EH (cell line): ENCODE results near the gene NOTO.

Source experiments
- DNase-seq: peaks from one replicate; pipeline ENCODE4 v3.0.0-alpha.2; 2015; ENCODE audit warnings: low read depth

Gene NOTO

GRCh38 chr2:73233932-73234832, 31.8 kb downstream of the NOTO start, which contains the start of gene CCT7:
Gene CCT7, plus strand, starts transcription at chr2:73234308. Its CDS starts 71 bp downstream, at chr2:73234379.
- DNase-seq: peak; percentile 91

- DNase-seq: no peak
Observed at GRCh38 chr2:73235315-73236028, 33.1 kb downstream of the NOTO start.

GRCh38 chr2:73237168-73237567, 34.8 kb downstream of the NOTO start:
- no peak for DNase-seq

DNA sequence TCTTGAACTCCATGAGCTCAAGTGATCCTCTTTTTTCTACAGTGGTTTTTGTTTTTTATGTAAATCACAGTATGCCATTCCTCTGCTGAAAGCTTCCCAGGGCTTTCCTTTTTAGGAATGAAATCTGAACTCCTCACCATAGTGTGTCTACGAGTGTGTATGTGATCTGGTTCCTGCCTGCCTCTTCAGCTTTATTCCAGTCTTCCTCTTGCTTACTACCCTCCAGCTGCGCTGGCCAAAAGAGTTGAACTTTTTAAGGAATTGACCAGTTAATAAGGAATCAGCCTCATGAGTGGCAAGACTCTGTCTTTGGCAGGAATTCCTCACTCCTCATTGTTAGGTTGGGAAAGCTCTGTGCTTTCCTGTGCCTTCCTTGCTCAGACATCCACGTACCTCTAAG, 35.8 kb downstream of the NOTO start:
- peak; percentile 25 for DNase-seq

- no peak for DNase-seq
Observed at GRCh38 chr2:73238976-73239375, 36.6 kb downstream of the NOTO start.

GRCh38 chr2:73239776-73240175, 37.4 kb downstream of the NOTO start:
- DNase-seq: peak; percentile 60

DNA sequence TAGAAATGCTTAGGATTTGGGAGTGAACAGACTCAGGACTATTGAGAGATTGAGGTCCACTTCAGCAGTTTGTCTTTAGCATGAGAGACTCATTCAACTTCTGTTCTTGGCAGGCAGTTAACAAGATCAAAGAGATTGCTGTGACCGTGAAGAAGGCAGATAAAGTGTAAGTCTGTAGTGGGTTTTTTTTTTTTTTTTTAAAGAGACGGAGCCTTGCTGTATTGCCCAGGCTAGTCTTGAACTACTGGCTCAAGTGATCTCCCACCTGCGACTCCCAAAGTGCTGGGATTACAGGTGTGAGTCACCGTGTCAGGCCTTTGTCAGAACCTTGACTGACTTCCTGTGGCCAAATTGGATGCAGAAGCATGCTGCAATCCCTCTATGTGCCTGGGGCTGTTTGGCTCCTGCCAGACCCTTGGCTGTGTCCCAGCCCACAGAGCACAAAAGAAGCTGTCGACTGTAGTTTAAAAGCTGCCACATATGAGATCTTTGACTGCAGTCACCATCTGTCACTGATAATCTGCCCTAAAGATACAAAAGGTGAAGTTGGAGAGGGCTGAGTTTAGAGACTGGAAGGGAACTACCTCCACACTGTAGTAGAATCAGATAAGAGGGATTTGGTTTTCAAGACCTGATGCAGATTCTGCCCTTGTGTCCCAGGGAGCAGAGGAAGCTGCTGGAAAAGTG, 41.7 kb downstream of the NOTO start:
- DNase-seq: peak; percentile 82

DNA sequence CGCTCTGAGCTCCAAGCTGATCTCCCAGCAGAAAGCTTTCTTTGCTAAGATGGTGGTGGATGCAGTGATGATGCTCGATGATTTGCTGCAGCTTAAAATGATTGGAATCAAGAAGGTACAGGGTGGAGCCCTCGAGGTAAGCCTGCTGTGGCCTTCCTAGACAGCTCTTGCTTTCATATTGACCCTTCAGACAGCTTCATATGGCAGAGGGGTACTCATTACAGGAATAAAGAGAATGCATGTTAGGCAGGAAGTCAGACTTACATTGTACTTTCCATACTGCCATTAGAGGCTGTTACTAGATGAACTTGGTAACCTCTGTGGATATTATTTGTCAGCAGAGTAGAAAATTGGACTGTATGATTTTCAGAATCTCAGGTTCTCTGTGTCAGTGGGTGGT, 42.2 kb downstream of the NOTO start:
- no peak for DNase-seq

DNA sequence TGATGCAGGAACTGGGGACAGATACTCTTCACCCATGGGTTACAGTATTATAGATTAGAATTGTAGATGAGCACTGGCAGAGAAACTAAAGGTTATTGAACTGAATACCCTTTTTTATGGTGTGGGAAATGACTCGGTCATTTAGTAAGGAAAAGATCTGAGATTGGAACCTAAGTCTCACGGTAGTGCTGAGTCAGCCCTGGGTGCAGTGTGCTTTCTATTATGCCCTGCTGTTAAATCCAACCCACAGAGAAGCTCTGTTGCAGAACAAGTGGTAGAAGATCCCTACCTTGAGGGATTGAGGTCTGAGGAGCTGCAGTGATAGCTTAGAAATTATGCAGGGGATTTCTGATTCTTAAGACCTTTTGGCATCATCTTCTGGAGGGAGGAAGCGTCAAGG, 44.5 kb downstream of the NOTO start:
- no peak for DNase-seq

DNA sequence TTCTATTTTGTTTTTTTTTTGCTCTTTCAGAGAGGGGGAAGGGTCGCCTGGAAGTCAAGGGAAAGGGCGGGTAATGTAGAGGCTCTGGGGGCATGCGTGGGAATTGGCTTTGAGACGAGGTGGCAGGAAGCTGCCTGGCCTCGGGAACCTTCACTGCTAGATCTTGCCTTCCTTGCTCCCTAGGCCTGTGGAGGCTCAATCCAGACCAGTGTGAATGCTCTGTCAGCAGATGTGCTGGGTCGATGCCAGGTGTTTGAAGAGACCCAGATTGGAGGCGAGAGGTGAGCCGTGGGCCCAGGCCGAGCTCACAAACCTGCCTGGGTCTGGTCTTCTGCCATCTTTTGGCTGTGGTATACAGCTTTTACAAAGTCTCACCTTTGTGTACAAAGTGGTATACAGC, 47.3 kb downstream of the NOTO start:
- DNase-seq: no peak

- no peak for DNase-seq
Observed at GRCh38 chr2:73250872-73251846, 48.8 kb downstream of the NOTO start.

GRCh38 chr2:73252238-73253027, 50.1 kb downstream of the NOTO start:
- no peak for DNase-seq

DNA sequence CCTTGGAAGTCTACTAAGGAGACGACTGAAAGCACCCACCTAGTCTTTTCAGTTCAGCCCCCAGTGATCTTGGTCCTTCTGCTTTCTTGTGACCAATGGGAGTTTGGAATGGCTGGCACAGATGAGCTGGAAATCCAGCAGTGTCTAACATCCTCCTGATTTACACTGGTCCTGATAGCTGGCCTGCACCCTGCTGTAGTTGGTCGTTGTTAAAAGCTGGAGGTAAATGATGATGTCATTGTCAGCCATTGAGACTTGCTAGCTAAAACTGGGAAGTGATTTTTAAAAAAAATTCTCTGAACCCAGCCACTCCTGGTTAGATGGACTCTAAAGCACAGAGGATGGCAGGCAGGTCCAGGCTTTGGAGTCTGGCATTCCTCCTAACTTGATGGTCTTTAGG, 51.0 kb downstream of the NOTO start:
- DNase-seq: no peak

GRCh38 chr2:73253901-73254300, 51.5 kb downstream of the NOTO start:
- DNase-seq: no peak

- DNase-seq: no peak
Observed at GRCh38 chr2:73254343-73255006, 52.1 kb downstream of the NOTO start.

GRCh38 chr2:73255007-73255644, 52.8 kb downstream of the NOTO start:
- DNase-seq: no peak

DNA sequence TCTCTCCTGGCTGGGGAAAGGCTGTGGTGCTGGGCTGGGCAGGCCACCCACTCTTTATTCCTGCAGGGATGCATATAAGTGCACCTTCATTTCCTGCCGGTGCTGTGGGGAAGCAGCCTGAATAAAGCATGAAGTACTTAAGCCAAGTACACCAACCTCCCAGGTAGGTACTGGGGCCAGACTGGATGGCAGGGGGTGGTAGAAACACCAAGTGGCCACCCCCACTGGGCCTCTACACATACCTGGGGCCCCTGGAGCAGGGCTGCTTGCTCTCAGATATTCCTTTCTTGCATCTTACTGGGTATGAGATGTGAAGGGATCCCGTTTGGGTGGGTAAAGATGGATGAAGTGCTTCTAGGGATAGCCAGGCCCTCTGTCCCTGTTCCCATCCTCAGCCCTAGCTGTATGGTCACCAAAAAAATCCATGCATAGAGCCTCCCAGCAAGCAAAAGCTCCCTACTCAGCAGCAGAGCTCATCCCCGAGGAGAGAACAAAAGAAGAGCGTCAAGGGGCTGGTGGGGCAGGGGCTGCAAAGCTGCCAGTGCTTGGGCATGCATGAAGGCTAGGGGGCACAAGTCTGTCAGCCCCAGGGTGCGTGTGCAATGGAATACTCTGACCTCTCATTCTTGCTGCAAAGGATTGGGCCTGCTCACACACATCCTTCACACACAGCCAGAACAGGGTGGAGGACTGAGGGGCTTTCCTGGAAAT, 53.7 kb downstream of the NOTO start:
- no peak for DNase-seq

DNA sequence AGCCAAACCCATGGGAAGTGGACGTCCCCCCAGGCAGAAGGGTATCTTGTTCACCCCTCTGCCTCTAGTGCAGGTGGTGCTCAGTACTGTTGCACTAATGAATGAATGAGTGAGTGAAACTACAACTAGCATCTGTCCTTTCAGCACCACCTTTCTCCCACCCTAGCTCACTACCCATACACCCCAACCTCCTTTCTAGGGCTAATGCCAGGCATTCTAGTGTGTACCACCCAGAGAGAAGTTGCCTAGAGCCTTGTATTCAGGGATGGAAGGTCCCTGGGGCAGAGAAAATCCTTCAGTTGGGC, 54.2 kb downstream of the NOTO start:
- DNase-seq: no peak

DNA sequence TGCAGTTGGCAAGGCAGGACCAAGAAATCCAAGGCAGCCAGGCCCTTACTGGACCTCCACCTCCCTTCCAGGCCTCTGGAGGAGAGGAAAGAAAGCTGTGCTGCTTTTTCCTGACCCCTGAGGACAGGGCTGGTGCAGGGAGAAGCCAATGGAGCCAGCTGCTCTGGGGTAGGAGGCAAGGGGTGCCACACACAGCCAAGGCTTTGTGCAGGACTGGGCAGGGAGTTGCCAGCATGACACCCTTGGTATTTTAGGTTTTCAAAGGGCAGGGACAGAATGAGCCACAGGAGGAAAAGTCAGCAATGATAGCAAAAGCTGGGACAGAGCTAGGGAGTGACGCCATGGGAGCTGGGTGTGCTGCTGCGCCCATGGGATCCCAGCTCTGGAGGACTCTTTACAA, 54.6 kb downstream of the NOTO start:
- DNase-seq: no peak
